NCI-H187 (cell line): ENCODE measurements around the gene ZNF148.

Experiments used
- DNase-seq, 2 experiments: peaks; one replicate each; lab custom pipeline; 2025; lab: John Stamatoyannopoulos, UW

The ZNF148 gene

GRCh38 chr3:125280668-125281361, 94.3 kb downstream of the ZNF148 start:
- DNase-seq, result no peak

- no peak for DNase-seq
Measured at GRCh38 chr3:125278155-125278554, 97.0 kb downstream of the ZNF148 start.

GRCh38 chr3:125271127-125271526, 104.0 kb downstream of the ZNF148 start:
- no peak for DNase-seq

GRCh38 chr3:125267460-125267859, 107.7 kb downstream of the ZNF148 start:
- DNase-seq, result no peak

- DNase-seq, result no peak
Measured at GRCh38 chr3:125266971-125267370, 108.2 kb downstream of the ZNF148 start.

- DNase-seq, result no peak
Measured at GRCh38 chr3:125262161-125262560, 113.0 kb downstream of the ZNF148 start.

- DNase-seq, result peak; percentile 77 to 78
Measured at GRCh38 chr3:125261031-125261430, 114.1 kb downstream of the ZNF148 start.

- no peak for DNase-seq
Measured at GRCh38 chr3:125260158-125260557, 115.0 kb downstream of the ZNF148 start.

GRCh38 chr3:125257536-125257935, 117.6 kb downstream of the ZNF148 start:
- no peak for DNase-seq

GRCh38 chr3:125256675-125257074, 118.5 kb downstream of the ZNF148 start:
- no peak for DNase-seq

GRCh38 chr3:125250973-125251372, 124.2 kb downstream of the ZNF148 start:
- no peak for DNase-seq

- no peak for DNase-seq
Measured at GRCh38 chr3:125246237-125246636, 128.9 kb downstream of the ZNF148 start.

GRCh38 chr3:125245521-125245920, 129.6 kb downstream of the ZNF148 start:
- DNase-seq, result no peak

- no peak for DNase-seq
Measured at GRCh38 chr3:125240496-125240895, 134.6 kb downstream of the ZNF148 start.

GRCh38 chr3:125239266-125239665, 135.9 kb downstream of the ZNF148 start:
- DNase-seq, result no peak

- DNase-seq, result no peak
Measured at GRCh38 chr3:125238759-125239158, 136.4 kb downstream of the ZNF148 start.

- no peak for DNase-seq
Measured at GRCh38 chr3:125236331-125236903, 138.7 kb downstream of the ZNF148 start.

GRCh38 chr3:125234831-125235230, 140.3 kb downstream of the ZNF148 start:
- no peak for DNase-seq

- DNase-seq, result no peak
Measured at GRCh38 chr3:125232401-125232800, 142.7 kb downstream of the ZNF148 start.

- DNase-seq, result no peak
Measured at GRCh38 chr3:125231895-125232294, 143.2 kb downstream of the ZNF148 start.

GRCh38 chr3:125229707-125230106, 145.4 kb downstream of the ZNF148 start:
- DNase-seq, result no peak

GRCh38 chr3:125229168-125229567, 146.0 kb downstream of the ZNF148 start:
- no peak for DNase-seq

GRCh38 chr3:125221831-125222230, 153.3 kb downstream of the ZNF148 start:
- DNase-seq, result no peak
